K562 (cell line): ENCODE data around the gene NSMCE1. TPM values are rescaled to one million over a fixed set of nuclear protein-coding genes. Genes with fewer than 3 reads are reported as not detected.

Experiments used
- ATAC-seq: fragments of 200-7000 bp; cut with Tn5 transposase; 3 replicates; pipeline ENCODE4 v1.9.1; 2020; ENCODE audit warnings: moderate library complexity
- BruUV-seq: library from RNA; stranded (reverse); fragments of 400-500 nt; replicated peaks from 2 replicates; lab custom pipeline; 2021; lab: Mats Ljungman, UMichigan
- CTCF ChIA-PET: fragments of 300-600 bp; formaldehyde crosslinking; extraction: SDS; loops from one replicate; lab custom pipeline; 2021; ENCODE audit warnings: low intra/inter-chr PET ratio; lab: Yijun Ruan, JAX
- POLR2A ChIA-PET: fragments of 300-600, 350-650 bp; sonication (Branson Sonifier 250); formaldehyde crosslinking; extraction: SDS; loops from one replicate; lab custom pipeline; 2021; ENCODE audit warnings: antibody characterized with exemption, inconsistent platforms; lab: Yijun Ruan, JAX
- DNase-seq, 4 experiments: peaks; one replicate each; pipeline versions ENCODE4 v3.0.0 to v3.0.0-alpha.2; 2011 to 2018; ENCODE audit warnings: low spot score in 3 of 4, mixed read lengths in 3 of 4; ENCODE audit errors: extremely low read depth in 1 of 4
- FAIRE-seq: peaks from 2 replicates; lab custom pipeline; 2011; peaks lifted over from hg19 to GRCh38; lab: Jason Lieb, UNC
- H2AFZ ChIP-seq: 2 replicates; pipeline ENCODE4 v1.6.0; 2011; ENCODE audit warnings: low read depth, low read length, control low read depth, inconsistent platforms
- H3K27ac ChIP-seq: fragments of 200-600 bp; 3 replicates; pipeline ENCODE4 v1.8.0; 2011; ENCODE audit warnings: low read depth, mild to moderate bottlenecking, control low read depth, inconsistent platforms, low read length, moderate library complexity, mixed read lengths; ENCODE audit errors: extremely low read depth
- H3K27me3 ChIP-seq, 2 experiments: fragments of 300-600 bp in 1 of 2; 2 replicates in 1 of 2; 3 replicates in 1 of 2; pipeline versions ENCODE4 v1.6.0 to v1.8.0; 2011; ENCODE audit warnings: inconsistent platforms in 2 of 2, low read length in 2 of 2, mild to moderate bottlenecking in 1 of 2, mixed read lengths in 1 of 2, moderate library complexity in 1 of 2; ENCODE audit not compliant: control insufficient read depth in 2 of 2, insufficient read depth in 2 of 2
- H3K36me3 ChIP-seq: fragments of 300-600 bp; 3 replicates; pipeline ENCODE4 v1.8.0; 2011; ENCODE audit warnings: mild to moderate bottlenecking, low read length, inconsistent platforms; ENCODE audit not compliant: control insufficient read depth, insufficient read depth
- H3K4me1 ChIP-seq, 2 experiments: fragments of 200-600 bp in 1 of 2; replicated peaks in 1 of 2; 2 replicates in 1 of 2; 3 replicates in 1 of 2; pipeline versions ENCODE4 v1.5.1 to v1.8.0; 2011; ENCODE audit warnings: inconsistent platforms in 2 of 2, low read length in 2 of 2, mild to moderate bottlenecking in 1 of 2, mixed read lengths in 1 of 2, moderate library complexity in 1 of 2; ENCODE audit not compliant: control insufficient read depth in 2 of 2, insufficient read depth in 2 of 2
- H3K4me2 ChIP-seq: 2 replicates; pipeline ENCODE4 v1.6.1; 2011; ENCODE audit warnings: low read length, control low read depth, inconsistent platforms, mixed read lengths; ENCODE audit not compliant: insufficient read depth
- H3K4me3 ChIP-seq: fragments of 200-600 bp; sonication (generic), shearing (Covaris generic); 2 replicates; pipeline ENCODE4 v1.5.1; 2016; ENCODE audit warnings: control low read depth, inconsistent platforms
- H3K79me2 ChIP-seq: fragments of 200-600 bp; 3 replicates; pipeline ENCODE4 v1.8.0; 2011; ENCODE audit warnings: low read length, inconsistent platforms; ENCODE audit not compliant: control insufficient read depth, insufficient read depth
- H3K9ac ChIP-seq, 2 experiments: 2 replicates each; pipeline versions ENCODE4 v1.6.0 to v1.6.1; 2011; ENCODE audit warnings: low read depth in 2 of 2, low read length in 2 of 2, control low read depth in 1 of 2, inconsistent platforms in 1 of 2, mild to moderate bottlenecking in 1 of 2, mixed read lengths in 1 of 2; ENCODE audit not compliant: insufficient read depth in 1 of 2
- H3K9me1 ChIP-seq: one replicate; pipeline ENCODE4 v1.6.0; 2011; ENCODE audit warnings: inconsistent platforms, mild to moderate bottlenecking, low read length, moderate library complexity; ENCODE audit not compliant: control insufficient read depth, insufficient read depth
- H3K9me3 ChIP-seq: replicated peaks from 2 replicates; pipeline ENCODE4 v1.5.1; 2011; ENCODE audit warnings: low read depth, low read length, inconsistent platforms; ENCODE audit not compliant: control insufficient read depth, insufficient read depth
- H4K20me1 ChIP-seq: replicated peaks from 2 replicates; pipeline ENCODE4 v1.6.1; 2011; ENCODE audit warnings: low read length, inconsistent platforms, mixed read lengths; ENCODE audit not compliant: control insufficient read depth, insufficient read depth
- CREB3 ChIP-seq: fragments of 450-650 bp; conservative IDR thresholded peaks from 2 replicates; pipeline ENCODE4 v1.6.1; 2016; ENCODE audit warnings: missing genetic modification characterization, low read depth, mild to moderate bottlenecking, missing compliant biosample characterization, moderate library complexity
- RBM25 ChIP-seq: fragments of 200-400 bp; formaldehyde crosslinking; IDR thresholded peaks from 2 replicates; pipeline ENCODE4 v1.6.1; 2018; ENCODE audit warnings: low read length, low read depth, moderate library complexity; ENCODE audit not compliant: severe bottlenecking
- ZNF146 ChIP-seq: IDR thresholded peaks from one replicate; pipeline ENCODE4 v1.6.1; 2018; ENCODE audit warnings: missing compliant biosample characterization; ENCODE audit not compliant: unreplicated experiment
- ZNF3 ChIP-seq: fragments of 250-450 bp; sonication (Bioruptor Pico); IDR thresholded peaks from 2 replicates; pipeline ENCODE4 v1.5.0; 2021; ENCODE audit warnings: mild to moderate bottlenecking, moderate library complexity
- WGBS: fragments of 100-300 bp; shearing (Covaris generic); methylation state at CpG from one replicate; pipeline ENCODE4 v1.1.6; 2016; ENCODE audit warnings: low coverage, mixed read lengths; ENCODE audit not compliant: insufficient coverage; ENCODE audit errors: missing lambda C conversion rate; 5-methylcytosine and 5-hydroxymethylcytosine counted together
- in situ Hi-C: fragments of 300-500 bp; cut with MboI; formaldehyde crosslinking; loops from 4 replicates; pipeline ENCODE4 v1.15.0; 2018; ENCODE audit warnings: inconsistent platforms, mixed read lengths
- intact Hi-C: fragments of 100-400 bp; cut with micrococcal nuclease; formaldehyde crosslinking; loops from 2 replicates; pipeline ENCODE4 v1.14.2; 2022
- polyA plus RNA-seq, 8 experiments: library from polyadenylated mRNA; depleted of rRNA in 4 of 8; stranded (reverse) in 5 of 8; unstranded in 3 of 8; fragments of >200 nt; fragmentation: Nextera tagmentation in 2 of 8; fragmentation: Illumina TruSeq in 1 of 8; extraction: Ambion mirVana in 2 of 8; extraction: Trizol in 1 of 8; gene quantifications; 2 replicates each; pipeline versions ENCODE4 v1.2.1 to v1.2.3, GENCODE V29; 2011 to 2014; ENCODE audit warnings: inconsistent platforms in 1 of 8, missing spikeins in 1 of 8
- total RNA-seq, 7 experiments: library from RNA; depleted of rRNA in 6 of 7; stranded (reverse); fragments of >200 nt in 6 of 7; fragmentation: Illumina TruSeq in 2 of 7; extraction: Trizol in 2 of 7; gene quantifications; 2 replicates each; pipeline versions ENCODE4 v1.2.1 to v1.2.3, GENCODE V29; 2011 to 2021; ENCODE audit warnings: low replicate concordance in 1 of 7

The NSMCE1 gene
- total and polyA plus RNA-seq, 9 of the 15 experiments (the other 6 are each of a cell fraction or from before 2014, with no cell fraction given) = 52.1 to 163 (median 61.5) TPM

DNA sequence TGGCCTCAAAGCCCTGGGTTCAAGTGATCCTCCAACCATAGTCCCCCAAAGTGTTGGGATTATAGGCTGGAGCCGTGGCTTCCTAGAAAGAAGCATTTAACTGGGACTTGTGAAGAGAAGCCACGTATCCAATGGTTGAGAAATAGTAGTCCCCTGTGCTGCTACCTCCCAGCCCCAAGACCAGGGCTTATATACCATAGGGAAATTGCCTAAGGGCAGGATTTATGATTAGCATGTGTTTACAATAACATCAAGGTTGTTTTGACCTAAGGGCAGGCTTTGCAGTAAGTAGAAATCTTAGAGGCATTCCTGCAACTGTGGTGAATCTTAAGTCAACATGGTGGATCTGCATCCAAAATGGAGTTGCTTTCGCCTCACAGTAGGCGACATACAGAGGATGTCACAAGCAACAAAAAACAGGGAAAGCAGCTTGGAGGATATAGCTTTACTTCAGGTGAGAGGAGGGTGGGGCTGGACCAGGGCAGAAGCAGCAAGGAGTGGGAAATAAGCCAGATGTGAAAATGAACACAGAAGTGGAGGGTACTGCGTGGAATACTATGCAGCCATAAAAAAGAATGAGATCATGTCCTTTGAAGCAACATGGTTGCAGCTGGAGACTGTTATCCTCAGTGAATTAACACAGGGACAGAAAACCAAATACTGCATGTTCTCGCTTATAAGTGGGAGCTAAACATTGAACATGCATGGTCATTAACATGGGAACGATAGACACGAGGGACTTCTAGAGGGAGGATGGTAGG lies 18.7 kb upstream of the NSMCE1 start:
- no peaks in the 10 kb centered on the region for H4K20me1 ChIP-seq
- 36% methylated on average over 8 of the region's 8 CpGs for WGBS
- FAIRE-seq (no peak), ATAC-seq (no peak), DNase-seq (no peak)
- no peaks in the 10 kb centered on the region for H3K79me2 ChIP-seq
- no peaks in the 10 kb centered on the region for H3K36me3 ChIP-seq
- H3K4me1 ChIP-seq = peaks cover 0 to 2% of the 10 kb centered on the region in 2 experiments; a peak in 1 of 5 replicates
- CTCF ChIA-PET = interaction anchor here (0.6 kb wide), 1 partner anchor 19 kb away, joined by 3 read pairs; the partner anchor contains the start of gene NSMCE1
- H3K4me3 ChIP-seq = no peak overlapping the region
- in situ Hi-C loops = no loop called here
- no peaks in the 10 kb centered on the region for H3K9me1 ChIP-seq
- intact Hi-C loops = loop anchor here (10.0 kb wide), 1 partner anchor 112 kb away; no protein-coding TSS in a partner anchor
- no peak overlapping the region for H3K9ac ChIP-seq
- POLR2A ChIA-PET = no interaction called here
- no TSS peak for BruUV-seq
- H3K27me3 ChIP-seq = peaks cover 6 to 9% of the 10 kb centered on the region in 2 experiments; a peak in 3 of 5 replicates
- no peak overlapping the region for H3K4me2 ChIP-seq
- TF ChIP-seq RBM25 = peak; percentile 35
- peak; percentile 90 for TF ChIP-seq ZNF146 (CRISPR knock-in tag)
- no peak for TF ChIP-seq ZNF3 (CRISPR knock-in tag)
- 0 out of 2 replicates have a peak, but pooled peaks have one; percentile 43 for TF ChIP-seq CREB3
- no peaks in the 10 kb centered on the region for H3K9me3 ChIP-seq
- H2AFZ ChIP-seq = no peak overlapping the region
- H3K27ac ChIP-seq = no peak overlapping the region
